Nephron progenitor cell (in vitro differentiated cells): ENCODE measurements around the gene PPP2R2D.

Source experiments
- DNase-seq: peaks from one replicate; pipeline ENCODE4 v3.0.0; 2021
- H3K27ac Mint-ChIP-seq: 2 replicates; pipeline ENCODE4 v1.8.0; 2021; ENCODE audit warnings: mild to moderate bottlenecking, moderate library complexity, mixed read lengths
- H3K27me3 Mint-ChIP-seq: 2 replicates; pipeline ENCODE4 v1.8.0; 2021; ENCODE audit warnings: mild to moderate bottlenecking, low read depth, mixed read lengths; ENCODE audit not compliant: poor library complexity
- H3K36me3 Mint-ChIP-seq: 2 replicates; pipeline ENCODE4 v1.8.0; 2021; ENCODE audit warnings: low read depth, mixed read lengths
- H3K4me1 Mint-ChIP-seq: 2 replicates; pipeline ENCODE4 v1.8.0; 2021; ENCODE audit warnings: mixed read lengths
- H3K4me3 Mint-ChIP-seq: 2 replicates; pipeline ENCODE4 v1.8.0; 2021; ENCODE audit warnings: mild to moderate bottlenecking, moderate library complexity, mixed read lengths
- H3K9me3 Mint-ChIP-seq: 2 replicates; pipeline ENCODE4 v1.8.0; 2021; ENCODE audit warnings: mild to moderate bottlenecking, moderate library complexity, mixed read lengths
- TF ChIP-seq, protein P1 (sequence below): fragments of 200-600 bp; sonication (generic); IDR thresholded peaks from 2 replicates; pipeline ENCODE4 v1.5.0; 2021; ENCODE audit warnings: antibody characterized with exemption

Gene PPP2R2D

DNA sequence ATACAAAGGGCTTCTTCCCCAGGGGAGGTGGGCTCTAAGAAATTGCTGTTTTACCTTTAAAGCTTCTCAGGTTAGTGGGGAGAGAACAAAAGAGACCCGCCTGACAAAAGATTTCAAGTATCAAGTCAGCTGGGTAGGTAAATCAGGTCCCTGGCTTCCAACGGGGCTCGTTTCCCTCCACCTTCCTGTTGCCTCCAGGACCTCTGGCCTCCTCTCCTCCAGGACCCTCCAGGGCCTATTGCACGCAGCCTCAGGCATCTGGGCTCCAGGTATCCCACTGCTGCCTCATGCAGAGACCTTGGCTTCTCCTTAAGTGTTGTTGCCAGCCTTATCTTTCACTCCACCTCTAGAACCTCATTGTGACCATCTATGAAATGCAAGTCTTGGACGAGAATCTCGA is 78.0 kb downstream of the PPP2R2D start:
- peak overlapping the region; percentile 93 for H3K4me3 Mint-ChIP-seq
- peaks cover 15% of the 10 kb centered on the region for H3K27me3 Mint-ChIP-seq
- peaks cover 72% of the 10 kb centered on the region for H3K36me3 Mint-ChIP-seq
- TF ChIP-seq, protein P1, sequence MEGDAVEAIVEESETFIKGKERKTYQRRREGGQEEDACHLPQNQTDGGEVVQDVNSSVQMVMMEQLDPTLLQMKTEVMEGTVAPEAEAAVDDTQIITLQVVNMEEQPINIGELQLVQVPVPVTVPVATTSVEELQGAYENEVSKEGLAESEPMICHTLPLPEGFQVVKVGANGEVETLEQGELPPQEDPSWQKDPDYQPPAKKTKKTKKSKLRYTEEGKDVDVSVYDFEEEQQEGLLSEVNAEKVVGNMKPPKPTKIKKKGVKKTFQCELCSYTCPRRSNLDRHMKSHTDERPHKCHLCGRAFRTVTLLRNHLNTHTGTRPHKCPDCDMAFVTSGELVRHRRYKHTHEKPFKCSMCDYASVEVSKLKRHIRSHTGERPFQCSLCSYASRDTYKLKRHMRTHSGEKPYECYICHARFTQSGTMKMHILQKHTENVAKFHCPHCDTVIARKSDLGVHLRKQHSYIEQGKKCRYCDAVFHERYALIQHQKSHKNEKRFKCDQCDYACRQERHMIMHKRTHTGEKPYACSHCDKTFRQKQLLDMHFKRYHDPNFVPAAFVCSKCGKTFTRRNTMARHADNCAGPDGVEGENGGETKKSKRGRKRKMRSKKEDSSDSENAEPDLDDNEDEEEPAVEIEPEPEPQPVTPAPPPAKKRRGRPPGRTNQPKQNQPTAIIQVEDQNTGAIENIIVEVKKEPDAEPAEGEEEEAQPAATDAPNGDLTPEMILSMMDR, result no peak
- peaks cover 21% of the 10 kb centered on the region for H3K9me3 Mint-ChIP-seq
- peaks cover 69% of the 10 kb centered on the region for H3K4me1 Mint-ChIP-seq
- DNase-seq, result no peak
- H3K27ac Mint-ChIP-seq, result peak overlapping the region; percentile 64

DNA sequence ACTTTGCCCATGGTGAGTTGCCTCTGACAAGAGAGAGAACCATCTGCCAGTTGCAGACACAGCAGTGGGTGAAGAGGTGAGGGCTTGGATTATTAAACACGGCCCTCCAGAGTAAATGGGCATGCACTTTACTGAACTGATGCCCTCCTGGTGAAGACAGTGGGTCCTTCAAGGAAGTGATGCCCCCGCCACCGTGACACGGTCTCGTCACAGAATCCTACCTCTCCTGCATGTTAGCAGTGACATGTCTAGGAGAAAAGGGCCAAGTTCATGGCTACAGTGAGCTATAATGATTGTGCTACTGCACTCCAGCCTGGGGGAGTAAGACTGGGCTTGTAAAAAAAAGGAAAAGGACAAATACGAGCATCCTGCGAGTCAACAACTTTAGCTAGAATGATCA is 78.5 kb downstream of the PPP2R2D start:
- H3K36me3 Mint-ChIP-seq, result peaks cover 73% of the 10 kb centered on the region
- H3K27me3 Mint-ChIP-seq, result peaks cover 16% of the 10 kb centered on the region
- TF ChIP-seq, protein P1, result no peak
- peaks cover 26% of the 10 kb centered on the region for H3K9me3 Mint-ChIP-seq
- H3K4me1 Mint-ChIP-seq, result peaks cover 64% of the 10 kb centered on the region
- DNase-seq, result no peak
- peak overlapping the region; percentile 93 for H3K4me3 Mint-ChIP-seq
- H3K27ac Mint-ChIP-seq, result no peak overlapping the region

DNA sequence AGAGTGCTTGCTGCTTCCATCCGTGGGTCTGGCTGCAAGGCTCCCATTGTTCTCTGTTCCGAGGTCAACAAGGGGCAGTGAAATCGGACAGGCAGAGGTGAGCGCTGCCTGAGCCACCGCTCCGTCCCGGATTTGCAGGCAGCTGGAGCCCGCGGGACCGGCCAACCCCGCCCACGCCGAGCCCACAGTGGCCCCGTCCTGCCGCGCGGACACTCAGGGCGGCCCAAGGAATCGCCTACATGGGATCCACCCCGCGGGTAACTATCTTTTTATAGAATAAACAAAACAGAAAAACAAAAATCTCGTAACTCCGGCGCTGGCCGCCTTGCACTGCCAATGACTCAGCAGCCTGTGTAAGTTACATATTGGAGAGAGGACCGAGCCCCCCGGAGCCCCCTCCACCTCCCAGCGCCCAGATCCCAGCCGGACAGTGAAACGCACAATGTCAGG is 79.0 kb downstream of the PPP2R2D start:
- Mint-ChIP-seq H3K27me3 (peaks cover 16% of the 10 kb centered on the region), H3K27ac (no peak overlapping the region), H3K36me3 (peaks cover 72% of the 10 kb centered on the region), H3K4me1 (peaks cover 59% of the 10 kb centered on the region), H3K4me3 (peak overlapping the region; percentile 93), H3K9me3 (peaks cover 31% of the 10 kb centered on the region)
- DNase-seq, result peak; percentile 45
- TF ChIP-seq, protein P1, result no peak

DNA sequence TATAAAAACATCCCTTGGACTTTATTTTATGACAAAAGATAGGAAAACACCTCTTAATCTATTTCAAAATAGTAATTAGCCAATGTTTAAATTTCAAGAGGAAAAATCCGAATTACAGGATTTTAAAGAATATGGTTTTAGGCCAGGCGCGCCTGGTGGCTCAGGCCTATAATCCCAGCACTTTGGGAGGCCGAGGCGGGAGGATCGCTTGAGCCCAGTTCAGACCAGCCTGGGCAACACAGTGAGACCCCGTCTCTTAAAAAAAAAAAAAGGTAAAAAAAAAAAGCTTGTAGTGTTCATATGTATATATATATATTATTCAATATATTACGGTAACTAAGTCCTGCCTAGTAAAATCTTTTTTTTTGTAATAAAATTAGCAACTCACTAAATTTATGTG is 79.5 kb downstream of the PPP2R2D start:
- Mint-ChIP-seq H3K36me3 (peaks cover 72% of the 10 kb centered on the region), H3K9me3 (peaks cover 35% of the 10 kb centered on the region), H3K4me3 (peak overlapping the region; percentile 93), H3K27me3 (peaks cover 16% of the 10 kb centered on the region), H3K27ac (no peak overlapping the region), H3K4me1 (peaks cover 55% of the 10 kb centered on the region)
- TF ChIP-seq, protein P1, result no peak
- no peak for DNase-seq

DNA sequence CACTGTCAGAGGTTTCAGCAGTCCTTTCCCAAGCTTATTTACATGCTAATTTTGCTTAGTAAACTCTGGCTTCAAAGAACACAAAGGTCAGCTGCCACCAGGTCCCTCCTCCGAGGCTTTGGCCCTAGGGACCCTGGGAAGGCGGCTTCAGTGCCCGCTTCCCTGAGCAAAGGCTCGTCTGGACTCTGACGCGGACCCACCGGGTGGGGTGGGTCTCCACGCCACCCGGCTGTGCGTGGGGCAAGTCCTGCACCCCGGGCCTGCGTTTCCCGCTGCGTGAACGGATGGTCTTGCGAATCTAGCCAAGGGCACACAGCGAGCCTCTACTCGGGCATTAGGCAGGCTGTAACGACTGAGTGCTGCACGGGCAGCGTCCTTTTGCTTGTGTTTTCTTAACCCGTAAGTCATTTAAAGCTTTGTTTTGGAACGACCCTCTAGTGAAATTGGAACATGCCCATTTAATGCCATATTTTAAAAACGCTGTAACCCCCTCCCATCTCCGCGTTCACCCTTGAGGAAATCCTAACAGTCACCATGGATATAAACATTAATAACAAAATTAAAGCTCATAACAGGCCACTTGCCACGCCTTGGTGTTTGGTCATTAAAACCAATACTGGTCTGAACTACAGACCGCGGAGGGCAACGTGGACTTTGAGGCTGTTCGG is 80.1 kb downstream of the PPP2R2D start:
- Mint-ChIP-seq H3K4me3 (peak overlapping the region; percentile 93), H3K36me3 (peaks cover 70% of the 10 kb centered on the region), H3K4me1 (peaks cover 49% of the 10 kb centered on the region), H3K27ac (no peak overlapping the region), H3K9me3 (peaks cover 41% of the 10 kb centered on the region), H3K27me3 (peaks cover 16% of the 10 kb centered on the region)
- DNase-seq, result peak; percentile 39
- TF ChIP-seq, protein P1, result no peak
